HepG2 (cell line): ENCODE measurements around the gene DCTN1. TPM values are rescaled to one million over a fixed set of nuclear protein-coding genes. Genes with fewer than 3 reads are reported as not detected.

Experiments
- ATAC-seq: fragments of 200-7000 bp; cut with Tn5 transposase; 3 replicates; pipeline ENCODE4 v1.9.1; 2020; ENCODE audit warnings: mild to moderate bottlenecking, moderate library complexity
- BruUV-seq: library from RNA; stranded (reverse); fragments of 400-500 nt; replicated peaks from 2 replicates; lab custom pipeline; 2021; lab: Mats Ljungman, UMichigan
- CTCF ChIA-PET: fragments of 300-600 bp; formaldehyde crosslinking; extraction: SDS; loops from one replicate; lab custom pipeline; 2021; ENCODE audit warnings: low total read pairs, inconsistent platforms, low intra/inter-chr PET ratio; lab: Yijun Ruan, JAX
- POLR2A ChIA-PET: fragments of 350-600 bp; sonication (Branson Sonifier 250); formaldehyde crosslinking; loops from one replicate; lab custom pipeline; 2020; ENCODE audit warnings: antibody characterized with exemption, inconsistent platforms; lab: Yijun Ruan, JAX
- DNase-seq: peaks from one replicate; pipeline ENCODE4 v3.0.0-alpha.2; 2015; ENCODE audit warnings: low spot score
- FAIRE-seq: peaks from 3 replicates; lab custom pipeline; 2011; peaks lifted over from hg19 to GRCh38; lab: Jason Lieb, UNC
- H2AFZ ChIP-seq: one replicate; pipeline ENCODE4 v1.6.1; 2011; ENCODE audit warnings: low read length, inconsistent platforms
- H3K27ac ChIP-seq: fragments of 300-600 bp; 3 replicates; pipeline ENCODE4 v1.8.0; 2011; ENCODE audit warnings: mixed run types, mild to moderate bottlenecking, mixed read lengths, low read length, inconsistent platforms; ENCODE audit not compliant: insufficient read depth; ENCODE audit errors: extremely low read length
- H3K27me3 ChIP-seq, 2 experiments: fragments of 200-600 bp in 1 of 2; 2 replicates in 1 of 2; 3 replicates in 1 of 2; pipeline versions ENCODE4 v1.6.0 to v1.8.0; 2011; ENCODE audit warnings: low read length in 2 of 2, mild to moderate bottlenecking in 2 of 2, moderate library complexity in 2 of 2, inconsistent platforms in 1 of 2; ENCODE audit not compliant: insufficient read depth in 2 of 2, control insufficient read depth in 1 of 2
- H3K36me3 ChIP-seq, 2 experiments: fragments of 200-600 bp in 1 of 2; replicated peaks in 1 of 2; 2 replicates in 1 of 2; 3 replicates in 1 of 2; pipeline versions ENCODE4 v1.5.1 to v1.8.0; 2011; ENCODE audit warnings: low read length in 2 of 2, inconsistent platforms in 1 of 2; ENCODE audit not compliant: insufficient read depth in 2 of 2, control insufficient read depth in 1 of 2
- H3K4me1 ChIP-seq: 2 replicates; pipeline ENCODE4 v1.5.1; 2012; ENCODE audit warnings: low read length, inconsistent platforms; ENCODE audit not compliant: insufficient read depth
- H3K4me2 ChIP-seq: 2 replicates; pipeline ENCODE4 v1.6.0; 2011; ENCODE audit warnings: low read depth, low read length, inconsistent platforms
- H3K4me3 ChIP-seq, 3 experiments: fragments of 200-600 bp in 1 of 3; sonication (generic), shearing (Covaris generic) in 1 of 3; replicated peaks in 1 of 3; 2 replicates each; pipeline ENCODE4 v1.5.1; 2011 to 2016; ENCODE audit warnings: low read length in 3 of 3, inconsistent platforms in 2 of 3, low read depth in 2 of 3, mild to moderate bottlenecking in 2 of 3, control low read depth in 1 of 3, mixed read lengths in 1 of 3; ENCODE audit not compliant: insufficient read depth in 1 of 3
- H3K79me2 ChIP-seq: one replicate; pipeline ENCODE4 v1.6.1; 2011; ENCODE audit warnings: low read length, inconsistent platforms; ENCODE audit not compliant: insufficient read depth
- H3K9ac ChIP-seq: 2 replicates; pipeline ENCODE4 v1.6.0; 2011; ENCODE audit warnings: mild to moderate bottlenecking, low read depth, low read length, inconsistent platforms; ENCODE audit not compliant: insufficient read depth
- H3K9me3 ChIP-seq: 2 replicates; pipeline ENCODE4 v1.5.1; 2012; ENCODE audit warnings: mild to moderate bottlenecking, low read length
- H4K20me1 ChIP-seq: 2 replicates; pipeline ENCODE4 v1.6.0; 2011; ENCODE audit warnings: inconsistent platforms, mild to moderate bottlenecking, low read length, moderate library complexity; ENCODE audit not compliant: insufficient read depth
- DR1 ChIP-seq: sonication (generic); formaldehyde crosslinking; IDR thresholded peaks from 2 replicates; pipeline ENCODE4 v1.8.0; 2021; ENCODE audit warnings: mild to moderate bottlenecking, missing genetic modification reagents, inconsistent platforms
- ETV6 ChIP-seq: sonication (generic); formaldehyde crosslinking; conservative IDR thresholded peaks from 2 replicates; pipeline ENCODE4 v1.4.0; 2020; ENCODE audit warnings: missing genetic modification reagents
- FOXC1 ChIP-seq: sonication (generic); formaldehyde crosslinking; IDR thresholded peaks from 2 replicates; pipeline ENCODE4 v1.8.0; 2022; ENCODE audit warnings: mild to moderate bottlenecking, missing genetic modification reagents, borderline replicate concordance
- FOXK2 ChIP-seq: fragments of 450-650 bp; IDR thresholded peaks from 2 replicates; pipeline ENCODE4 v1.6.1; 2016
- FOXP1 ChIP-seq, 2 experiments: fragments of 450-650 bp in 1 of 2; IDR thresholded peaks; 2 replicates each; pipeline ENCODE4 v1.6.1; 2017 to 2018; ENCODE audit warnings: antibody characterized with exemption in 1 of 2
- KAT2B ChIP-seq: fragments of 150-350 bp; IDR thresholded peaks from 2 replicates; pipeline ENCODE4 v1.6.1; 2014; ENCODE audit warnings: low read depth, low read length, borderline replicate concordance
- MAZ ChIP-seq, 2 experiments: sonication (generic) in 1 of 2; formaldehyde crosslinking in 1 of 2; IDR thresholded peaks; 2 replicates each; pipeline versions ENCODE4 v1.5.0 to v1.6.1; 2012 to 2020; ENCODE audit warnings: low read depth in 2 of 2, mild to moderate bottlenecking in 2 of 2, borderline replicate concordance in 1 of 2, improper control_type of control experiment in 1 of 2, low read length in 1 of 2, missing genetic modification reagents in 1 of 2, moderate library complexity in 1 of 2
- PREB ChIP-seq: sonication (generic); formaldehyde crosslinking; IDR thresholded peaks from 2 replicates; pipeline ENCODE4 v1.4.0; 2020; ENCODE audit warnings: missing genetic modification reagents
- SOX6 ChIP-seq, 2 experiments: fragments of 450-650 bp in 1 of 2; sonication (generic) in 1 of 2; formaldehyde crosslinking in 1 of 2; IDR thresholded peaks; 2 replicates each; pipeline versions ENCODE4 v1.4.0 to v1.6.1; 2017 to 2020; ENCODE audit warnings: antibody characterized with exemption in 1 of 2, mild to moderate bottlenecking in 1 of 2, missing genetic modification reagents in 1 of 2
- TFAP4 ChIP-seq: sonication (generic); IDR thresholded peaks from 2 replicates; pipeline ENCODE4 v1.6.1; 2016; ENCODE audit warnings: low read depth, borderline replicate concordance
- ZFYVE20 ChIP-seq: sonication (generic); formaldehyde crosslinking; IDR thresholded peaks from 2 replicates; pipeline ENCODE4 v1.8.0; 2023; ENCODE audit warnings: low read depth, mild to moderate bottlenecking, moderate library complexity, missing genetic modification reagents, borderline replicate concordance
- ZNF263 ChIP-seq: sonication (generic); formaldehyde crosslinking; IDR thresholded peaks from 2 replicates; pipeline ENCODE4 v1.4.0; 2020; ENCODE audit warnings: missing genetic modification reagents
- ZNF552 ChIP-seq: sonication (generic); formaldehyde crosslinking; IDR thresholded peaks from 2 replicates; pipeline ENCODE4 v1.9.0; 2022; ENCODE audit warnings: missing genetic modification reagents, mild to moderate bottlenecking, borderline replicate concordance
- in situ Hi-C: cut with HindIII; loops from 2 replicates; pipeline ENCODE4 v1.10.0; 2017; ENCODE audit warnings: low pct_unique_long_range_greater_than_20kb; ENCODE audit not compliant: extremely low pct_ligation_motif_present
- intact Hi-C: fragments of 100-400 bp; cut with micrococcal nuclease; formaldehyde crosslinking; loops from one replicate; pipeline ENCODE4 v1.10.0; 2022; ENCODE audit not compliant: unreplicated experiment
- polyA plus RNA-seq, 8 experiments: library from polyadenylated mRNA; depleted of rRNA in 3 of 8; stranded (reverse) in 7 of 8; unstranded in 1 of 8; fragments of >200 nt; fragmentation: Illumina TruSeq in 4 of 8; extraction: Trizol in 4 of 8; gene quantifications; 2 replicates each; pipeline versions ENCODE4 v1.2.1 to v1.2.3, GENCODE V29; 2011 to 2016; ENCODE audit warnings: low read depth in 4 of 8, missing spikeins in 1 of 8, mixed read lengths in 1 of 8; ENCODE audit not compliant: insufficient read depth in 1 of 8
- total RNA-seq, 5 experiments: library from RNA; depleted of rRNA; stranded (reverse); fragments of >200 nt; fragmentation: Illumina TruSeq; extraction: Trizol; gene quantifications; 2 replicates each; pipeline ENCODE4 v1.2.3, GENCODE V29; 2016; ENCODE audit warnings: low read depth in 1 of 5
- TF ChIP-seq, protein P1 (sequence below): sonication (generic); formaldehyde crosslinking; IDR thresholded peaks from 2 replicates; pipeline ENCODE4 v1.5.0; 2020; ENCODE audit warnings: missing genetic modification reagents
- TF ChIP-seq, protein P2 (sequence below): IDR thresholded peaks from 2 replicates; pipeline ENCODE4 v1.6.1; 2016; ENCODE audit warnings: low read depth, missing genetic modification reagents, missing compliant biosample characterization

The DCTN1 gene
- total and polyA plus RNA-seq, 2 of the 13 experiments (the other 11 are each of a cell fraction or from before 2014, with no cell fraction given) = 73.2 to 122 TPM

DNA sequence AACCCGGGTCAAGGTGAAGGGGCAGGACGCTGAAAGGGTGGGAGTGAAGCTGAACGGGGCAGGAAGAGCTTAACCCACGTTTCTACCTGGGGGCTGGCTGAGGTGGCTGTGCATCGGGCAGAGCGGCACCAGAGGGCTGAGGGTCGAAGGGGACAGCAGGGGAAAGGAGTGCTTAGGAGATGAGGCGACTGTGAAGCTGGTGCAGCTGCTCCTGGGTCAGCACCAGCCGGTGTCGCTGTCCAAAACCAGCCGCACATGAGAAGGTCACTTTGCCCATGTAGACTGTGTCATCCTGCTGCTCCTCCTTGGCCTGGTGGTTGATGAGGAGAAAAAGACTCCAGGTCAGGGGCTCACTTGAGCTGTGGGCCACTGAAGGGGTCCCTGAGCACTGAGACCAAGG, 18.8 kb downstream of the DCTN1 start (continued):
- TF ChIP-seq MAZ (IDR thresholded peaks at IDR 0.05; ENCODE audit: borderline replicate concordance, low read depth, low read length) = no peak
- no peak for TF ChIP-seq MAZ (CRISPR knock-in tag; IDR thresholded peaks at IDR 0.05; ENCODE audit: low read depth)

DNA sequence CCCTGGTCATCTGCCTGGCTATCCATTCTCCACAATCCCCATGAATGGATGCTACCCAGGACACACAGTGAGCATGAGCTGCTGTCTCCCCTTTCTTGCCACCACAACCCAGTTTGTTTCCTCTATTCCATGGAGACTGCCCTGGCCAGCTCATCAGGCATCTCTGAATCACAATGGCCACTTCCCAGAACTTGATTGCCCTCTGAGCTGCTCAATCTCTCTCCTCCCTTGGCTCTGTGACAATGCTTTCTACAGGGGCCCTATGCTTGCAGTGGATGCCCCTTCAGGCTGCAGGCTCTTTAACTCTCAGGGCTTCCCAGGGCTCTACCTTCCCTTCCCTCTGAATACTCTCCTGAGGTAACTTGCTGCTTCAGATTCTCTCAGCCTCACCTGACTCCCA, 22.5 kb downstream of the DCTN1 start:
- H3K4me2 ChIP-seq = no peak overlapping the region
- no peak for ATAC-seq
- BruUV-seq = no TSS peak
- FAIRE-seq = no peak
- POLR2A ChIA-PET = no interaction called here
- H3K27me3 ChIP-seq = no peaks in the 10 kb centered on the region
- intact Hi-C loops = no loop called here
- CTCF ChIA-PET = no interaction called here
- no peak overlapping the region for H3K9ac ChIP-seq
- in situ Hi-C loops = no loop called here
- DNase-seq = no peak
- H3K4me1 ChIP-seq = no peaks in the 10 kb centered on the region
- H3K79me2 ChIP-seq = no peaks in the 10 kb centered on the region
- H3K27ac ChIP-seq = no peak overlapping the region
- no peaks in the 10 kb centered on the region for H4K20me1 ChIP-seq
- peaks cover 14 to 31% of the 10 kb centered on the region in 2 experiments; a peak in 4 of 5 replicates for H3K36me3 ChIP-seq
- no peak for TF ChIP-seq ETV6
- no peak for TF ChIP-seq DR1 (CRISPR knock-in tag)
- TF ChIP-seq PREB (CRISPR knock-in tag) = no peak
- no peak for TF ChIP-seq ZNF263
- TF ChIP-seq, protein P1, sequence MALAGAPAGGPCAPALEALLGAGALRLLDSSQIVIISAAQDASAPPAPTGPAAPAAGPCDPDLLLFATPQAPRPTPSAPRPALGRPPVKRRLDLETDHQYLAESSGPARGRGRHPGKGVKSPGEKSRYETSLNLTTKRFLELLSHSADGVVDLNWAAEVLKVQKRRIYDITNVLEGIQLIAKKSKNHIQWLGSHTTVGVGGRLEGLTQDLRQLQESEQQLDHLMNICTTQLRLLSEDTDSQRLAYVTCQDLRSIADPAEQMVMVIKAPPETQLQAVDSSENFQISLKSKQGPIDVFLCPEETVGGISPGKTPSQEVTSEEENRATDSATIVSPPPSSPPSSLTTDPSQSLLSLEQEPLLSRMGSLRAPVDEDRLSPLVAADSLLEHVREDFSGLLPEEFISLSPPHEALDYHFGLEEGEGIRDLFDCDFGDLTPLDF (CRISPR knock-in tag) = no peak
- TF ChIP-seq KAT2B = no peak
- TF ChIP-seq, protein P2, sequence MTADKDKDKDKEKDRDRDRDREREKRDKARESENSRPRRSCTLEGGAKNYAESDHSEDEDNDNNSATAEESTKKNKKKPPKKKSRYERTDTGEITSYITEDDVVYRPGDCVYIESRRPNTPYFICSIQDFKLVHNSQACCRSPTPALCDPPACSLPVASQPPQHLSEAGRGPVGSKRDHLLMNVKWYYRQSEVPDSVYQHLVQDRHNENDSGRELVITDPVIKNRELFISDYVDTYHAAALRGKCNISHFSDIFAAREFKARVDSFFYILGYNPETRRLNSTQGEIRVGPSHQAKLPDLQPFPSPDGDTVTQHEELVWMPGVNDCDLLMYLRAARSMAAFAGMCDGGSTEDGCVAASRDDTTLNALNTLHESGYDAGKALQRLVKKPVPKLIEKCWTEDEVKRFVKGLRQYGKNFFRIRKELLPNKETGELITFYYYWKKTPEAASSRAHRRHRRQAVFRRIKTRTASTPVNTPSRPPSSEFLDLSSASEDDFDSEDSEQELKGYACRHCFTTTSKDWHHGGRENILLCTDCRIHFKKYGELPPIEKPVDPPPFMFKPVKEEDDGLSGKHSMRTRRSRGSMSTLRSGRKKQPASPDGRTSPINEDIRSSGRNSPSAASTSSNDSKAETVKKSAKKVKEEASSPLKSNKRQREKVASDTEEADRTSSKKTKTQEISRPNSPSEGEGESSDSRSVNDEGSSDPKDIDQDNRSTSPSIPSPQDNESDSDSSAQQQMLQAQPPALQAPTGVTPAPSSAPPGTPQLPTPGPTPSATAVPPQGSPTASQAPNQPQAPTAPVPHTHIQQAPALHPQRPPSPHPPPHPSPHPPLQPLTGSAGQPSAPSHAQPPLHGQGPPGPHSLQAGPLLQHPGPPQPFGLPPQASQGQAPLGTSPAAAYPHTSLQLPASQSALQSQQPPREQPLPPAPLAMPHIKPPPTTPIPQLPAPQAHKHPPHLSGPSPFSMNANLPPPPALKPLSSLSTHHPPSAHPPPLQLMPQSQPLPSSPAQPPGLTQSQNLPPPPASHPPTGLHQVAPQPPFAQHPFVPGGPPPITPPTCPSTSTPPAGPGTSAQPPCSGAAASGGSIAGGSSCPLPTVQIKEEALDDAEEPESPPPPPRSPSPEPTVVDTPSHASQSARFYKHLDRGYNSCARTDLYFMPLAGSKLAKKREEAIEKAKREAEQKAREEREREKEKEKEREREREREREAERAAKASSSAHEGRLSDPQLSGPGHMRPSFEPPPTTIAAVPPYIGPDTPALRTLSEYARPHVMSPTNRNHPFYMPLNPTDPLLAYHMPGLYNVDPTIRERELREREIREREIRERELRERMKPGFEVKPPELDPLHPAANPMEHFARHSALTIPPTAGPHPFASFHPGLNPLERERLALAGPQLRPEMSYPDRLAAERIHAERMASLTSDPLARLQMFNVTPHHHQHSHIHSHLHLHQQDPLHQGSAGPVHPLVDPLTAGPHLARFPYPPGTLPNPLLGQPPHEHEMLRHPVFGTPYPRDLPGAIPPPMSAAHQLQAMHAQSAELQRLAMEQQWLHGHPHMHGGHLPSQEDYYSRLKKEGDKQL = no peak
- TF ChIP-seq ZFYVE20 (CRISPR knock-in tag) = no peak
- no peak for TF ChIP-seq ZNF552
- TF ChIP-seq FOXC1 = no peak
- TF ChIP-seq FOXK2 = no peak
- TF ChIP-seq SOX6 (IDR thresholded peaks at IDR 0.05) = no peak
- TF ChIP-seq SOX6 (CRISPR knock-in tag; IDR thresholded peaks at IDR 0.05) = no peak
- TF ChIP-seq TFAP4 = no peak
- no peak for TF ChIP-seq FOXP1 (IDR thresholded peaks at IDR 0.05)
- TF ChIP-seq FOXP1 (CRISPR knock-in tag; IDR thresholded peaks at IDR 0.05) = no peak
- no peaks in the 10 kb centered on the region for H3K9me3 ChIP-seq
- no peak overlapping the region for H2AFZ ChIP-seq
- H3K4me3 ChIP-seq = no peak overlapping the region
